Caco-2 (cell line): Measurements from ENCODE around the gene ADAMTS3. TPM values are rescaled to one million over a fixed set of nuclear protein-coding genes. Genes with fewer than 3 reads are reported as not detected.

Experiments used
- BruUV-seq: library from RNA; stranded (reverse); fragments of 400-500 nt; replicated peaks from 2 replicates; lab custom pipeline; 2021; lab: Mats Ljungman, UMichigan
- CTCF ChIA-PET: fragments of 300-600 bp; sonication (Branson Sonifier 250); formaldehyde crosslinking; loops from one replicate; lab custom pipeline; 2022; ENCODE audit warnings: antibody characterized with exemption; lab: Charles Lee
- POLR2A ChIA-PET: fragments of 300-600 bp; sonication (Branson Sonifier 250); formaldehyde crosslinking; loops from one replicate; lab custom pipeline; 2022; ENCODE audit warnings: antibody characterized with exemption; lab: Charles Lee
- DNase-seq, 2 experiments: peaks; one replicate each; pipeline versions ENCODE4 v3.0.0 to v3.0.0-alpha.2; 2020 to 2022
- H3K27me3 ChIP-seq: replicated peaks from 2 replicates; pipeline ENCODE4 v1.6.0; 2011; ENCODE audit warnings: low read length; ENCODE audit not compliant: control insufficient read depth, insufficient read depth
- H3K36me3 ChIP-seq: 2 replicates; pipeline ENCODE4 v1.5.1; 2011; ENCODE audit warnings: low read length; ENCODE audit not compliant: control insufficient read depth, insufficient read depth
- H3K4me1 ChIP-seq: fragments of 250-450 bp; sonication (Bioruptor Pico); 2 replicates; pipeline ENCODE4 v1.5.1; 2020; ENCODE audit warnings: mild to moderate bottlenecking
- H3K4me3 ChIP-seq: 2 replicates; pipeline ENCODE4 v1.5.1; 2011; ENCODE audit warnings: low read depth, mild to moderate bottlenecking, control low read depth, low read length
- H3K9me3 ChIP-seq: fragments of 250-450 bp; sonication (Bioruptor Pico); 2 replicates; pipeline ENCODE4 v1.5.1; 2020; ENCODE audit warnings: mild to moderate bottlenecking, moderate library complexity
- H3K27ac Mint-ChIP-seq: one replicate; pipeline ENCODE4 v1.8.0; 2022; ENCODE audit warnings: mixed read lengths; ENCODE audit not compliant: unreplicated experiment
- H3K27me3 Mint-ChIP-seq: one replicate; pipeline ENCODE4 v1.8.0; 2022; ENCODE audit warnings: mixed read lengths; ENCODE audit not compliant: insufficient read depth, unreplicated experiment
- H3K36me3 Mint-ChIP-seq: one replicate; pipeline ENCODE4 v1.8.0; 2022; ENCODE audit warnings: mild to moderate bottlenecking, mixed read lengths; ENCODE audit not compliant: insufficient read depth, unreplicated experiment
- H3K4me1 Mint-ChIP-seq: one replicate; pipeline ENCODE4 v1.8.0; 2022; ENCODE audit warnings: low read depth, mixed read lengths; ENCODE audit not compliant: unreplicated experiment
- H3K4me3 Mint-ChIP-seq: one replicate; pipeline ENCODE4 v1.8.0; 2022; ENCODE audit warnings: mild to moderate bottlenecking, moderate library complexity, mixed read lengths; ENCODE audit not compliant: unreplicated experiment
- H3K9me3 Mint-ChIP-seq: one replicate; pipeline ENCODE4 v1.8.0; 2022; ENCODE audit warnings: mixed read lengths; ENCODE audit not compliant: unreplicated experiment
- CTCF ChIP-seq, 2 experiments: fragments of 200-600 bp in 1 of 2; IDR thresholded peaks; 1 replicate in 1 of 2; 2 replicates in 1 of 2; pipeline versions ENCODE4 v1.5.1 to v1.8.0; 2011 to 2022; ENCODE audit warnings: antibody characterized with exemption in 1 of 2, control low read depth in 1 of 2, inconsistent platforms in 1 of 2, low read depth in 1 of 2, low read length in 1 of 2, mild to moderate bottlenecking in 1 of 2, moderate library complexity in 1 of 2; ENCODE audit not compliant: insufficient read depth in 1 of 2, severe bottlenecking in 1 of 2, unreplicated experiment in 1 of 2
- intact Hi-C: fragments of 100-400 bp; cut with micrococcal nuclease; formaldehyde crosslinking; loops from one replicate; pipeline ENCODE4 v1.10.0; 2022; ENCODE audit not compliant: unreplicated experiment
- total RNA-seq: library from RNA; stranded (reverse); gene quantifications from 2 replicates; pipeline ENCODE4 v1.2.3, GENCODE V29; 2022

ADAMTS3 gene
- total RNA-seq, 1 experiment from 2014 or later, result not detected

DNA sequence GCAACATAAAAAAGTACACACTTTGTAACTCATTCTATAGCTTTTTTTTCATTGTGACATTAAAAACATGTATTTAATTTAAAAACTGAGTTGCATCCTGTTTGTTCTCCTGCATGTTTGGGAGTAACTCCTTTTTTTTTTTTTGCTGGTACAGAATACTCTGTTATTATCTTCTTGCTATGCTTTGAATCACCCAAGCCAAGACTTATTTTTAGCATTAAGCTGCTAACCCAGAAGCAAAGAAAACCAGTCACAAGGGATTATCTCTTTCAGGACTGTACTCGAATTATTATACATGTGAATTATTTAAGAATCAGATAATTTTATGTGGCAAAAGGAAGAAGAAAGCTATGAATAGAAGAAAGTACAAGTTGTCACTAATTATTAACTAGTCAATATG lies 194.9 kb downstream of the ADAMTS3 start:
- Histone ChIP-seq H3K27me3 (no peaks in the 10 kb centered on the region), H3K36me3 (no peaks in the 10 kb centered on the region), H3K4me1 (no peaks in the 10 kb centered on the region), H3K9me3 (no peaks in the 10 kb centered on the region), H3K4me3 (no peak overlapping the region)
- CTCF ChIA-PET, result no interaction called here
- Mint-ChIP-seq H3K27me3 (peaks cover 2% of the 10 kb centered on the region), H3K27ac (no peak overlapping the region), H3K36me3 (no peaks in the 10 kb centered on the region), H3K4me3 (no peak overlapping the region), H3K4me1 (no peaks in the 10 kb centered on the region), H3K9me3 (no peaks in the 10 kb centered on the region)
- intact Hi-C loops, result no loop called here
- BruUV-seq, result no TSS peak
- DNase-seq, result no peak
- TF ChIP-seq CTCF (IDR thresholded peaks at IDR 0.05; ENCODE audit: insufficient read depth in 1 of 2, low read depth in 1 of 2, low read length in 1 of 2, severe bottlenecking in 1 of 2, unreplicated experiment in 1 of 2), result no peak
- POLR2A ChIA-PET, result no interaction called here

DNA sequence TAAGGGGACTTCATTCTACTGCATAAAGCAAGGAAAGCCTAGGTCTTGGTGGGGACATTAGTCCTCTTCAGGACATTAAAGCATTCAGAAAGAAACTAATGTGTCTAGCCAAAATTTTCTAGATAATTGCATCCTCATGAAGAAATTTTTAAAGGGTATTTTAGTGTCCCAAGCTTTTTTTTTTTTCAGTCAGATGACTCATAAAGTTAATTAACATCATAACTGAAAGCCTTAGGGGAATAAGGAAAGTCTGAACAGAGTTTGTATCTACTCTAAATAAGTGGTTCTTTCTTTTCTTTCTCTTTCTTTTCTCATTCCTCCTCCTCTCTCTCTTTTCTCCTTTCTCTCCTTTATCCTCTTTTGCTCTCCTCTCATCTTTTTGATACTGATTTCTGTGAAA lies 202.4 kb downstream of the ADAMTS3 start:
- H3K4me1 ChIP-seq, result no peaks in the 10 kb centered on the region
- CTCF ChIA-PET, result no interaction called here
- TF ChIP-seq CTCF (IDR thresholded peaks at IDR 0.05; ENCODE audit: insufficient read depth in 1 of 2, low read depth in 1 of 2, low read length in 1 of 2, severe bottlenecking in 1 of 2, unreplicated experiment in 1 of 2), result no peak
- DNase-seq, result no peak
- POLR2A ChIA-PET, result no interaction called here
- no peaks in the 10 kb centered on the region for H3K27me3 ChIP-seq
- H3K4me3 Mint-ChIP-seq, result no peak overlapping the region
- intact Hi-C loops, result no loop called here
- H3K4me1 Mint-ChIP-seq, result no peaks in the 10 kb centered on the region
- H3K4me3 ChIP-seq, result no peak overlapping the region
- H3K9me3 Mint-ChIP-seq, result no peaks in the 10 kb centered on the region
- BruUV-seq, result no TSS peak
- H3K36me3 ChIP-seq, result no peaks in the 10 kb centered on the region
- H3K27ac Mint-ChIP-seq, result no peak overlapping the region
- H3K9me3 ChIP-seq, result no peaks in the 10 kb centered on the region
- H3K27me3 Mint-ChIP-seq, result no peaks in the 10 kb centered on the region
- H3K36me3 Mint-ChIP-seq, result no peaks in the 10 kb centered on the region

DNA sequence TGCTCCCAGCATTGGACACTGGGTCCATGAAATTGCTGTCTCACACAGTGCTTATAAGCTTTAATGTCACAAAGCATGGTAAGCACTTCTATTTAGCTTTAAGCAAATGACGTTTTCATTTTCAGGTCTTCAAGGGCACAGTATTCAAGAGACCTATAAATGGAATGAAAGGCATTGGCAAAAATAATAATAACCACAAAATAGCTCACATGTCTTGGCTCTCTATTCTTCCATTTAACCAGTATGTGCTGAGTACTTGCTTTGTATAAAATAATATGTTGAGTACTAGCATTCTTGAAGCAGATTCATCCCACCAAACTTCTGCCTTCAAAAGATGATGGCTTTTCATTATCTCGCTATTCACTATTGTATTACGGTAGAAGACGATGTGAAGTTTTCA lies 203.0 kb downstream of the ADAMTS3 start:
- Histone ChIP-seq H3K9me3 (no peaks in the 10 kb centered on the region), H3K36me3 (no peaks in the 10 kb centered on the region), H3K4me1 (no peaks in the 10 kb centered on the region), H3K27me3 (no peaks in the 10 kb centered on the region), H3K4me3 (no peak overlapping the region)
- Mint-ChIP-seq H3K27me3 (no peaks in the 10 kb centered on the region), H3K27ac (no peak overlapping the region), H3K36me3 (no peaks in the 10 kb centered on the region), H3K9me3 (no peaks in the 10 kb centered on the region), H3K4me3 (no peak overlapping the region), H3K4me1 (no peaks in the 10 kb centered on the region)
- intact Hi-C loops, result no loop called here
- no TSS peak for BruUV-seq
- no peak for DNase-seq
- no peak for TF ChIP-seq CTCF (IDR thresholded peaks at IDR 0.05; ENCODE audit: insufficient read depth in 1 of 2, low read depth in 1 of 2, low read length in 1 of 2, severe bottlenecking in 1 of 2, unreplicated experiment in 1 of 2)
- ChIA-PET CTCF (no interaction called here), POLR2A (no interaction called here)
